ENCODE measurements around the gene GPC1. TPM values are rescaled to one million over a fixed set of nuclear protein-coding genes. Genes with fewer than 3 reads are reported as not detected.

Gene GPC1
- total and polyA plus RNA-seq, 10 of the 15 experiments (the other 5 are each of a cell fraction or from before 2014, with no cell fraction given): 0.06 to 0.77 (median 0.23) TPM; not detected in 3

DNA sequence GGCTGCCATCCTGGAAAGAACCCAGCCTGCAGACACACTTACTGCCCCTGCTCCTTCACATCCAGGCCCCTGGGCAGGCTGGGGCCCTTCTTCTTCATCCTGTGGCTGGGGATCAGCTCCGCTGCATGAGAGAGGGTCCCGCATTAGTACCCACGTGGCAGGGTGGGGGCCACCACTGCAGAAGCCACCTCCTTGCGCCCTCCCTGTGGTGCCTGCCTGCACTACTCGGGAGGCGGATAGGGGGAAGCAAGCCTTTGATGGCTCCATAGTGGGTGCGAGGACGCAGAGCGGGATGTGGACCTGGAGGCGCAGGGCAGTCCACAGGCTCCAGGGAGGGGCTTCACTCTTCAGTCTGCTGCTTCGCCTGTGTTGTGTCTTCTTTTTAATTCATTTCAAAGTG, 46.7 kb downstream of the GPC1 start (continued):
- TF ChIP-seq, protein P1, sequence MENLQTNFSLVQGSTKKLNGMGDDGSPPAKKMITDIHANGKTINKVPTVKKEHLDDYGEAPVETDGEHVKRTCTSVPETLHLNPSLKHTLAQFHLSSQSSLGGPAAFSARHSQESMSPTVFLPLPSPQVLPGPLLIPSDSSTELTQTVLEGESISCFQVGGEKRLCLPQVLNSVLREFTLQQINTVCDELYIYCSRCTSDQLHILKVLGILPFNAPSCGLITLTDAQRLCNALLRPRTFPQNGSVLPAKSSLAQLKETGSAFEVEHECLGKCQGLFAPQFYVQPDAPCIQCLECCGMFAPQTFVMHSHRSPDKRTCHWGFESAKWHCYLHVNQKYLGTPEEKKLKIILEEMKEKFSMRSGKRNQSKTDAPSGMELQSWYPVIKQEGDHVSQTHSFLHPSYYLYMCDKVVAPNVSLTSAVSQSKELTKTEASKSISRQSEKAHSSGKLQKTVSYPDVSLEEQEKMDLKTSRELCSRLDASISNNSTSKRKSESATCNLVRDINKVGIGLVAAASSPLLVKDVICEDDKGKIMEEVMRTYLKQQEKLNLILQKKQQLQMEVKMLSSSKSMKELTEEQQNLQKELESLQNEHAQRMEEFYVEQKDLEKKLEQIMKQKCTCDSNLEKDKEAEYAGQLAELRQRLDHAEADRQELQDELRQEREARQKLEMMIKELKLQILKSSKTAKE (IDR thresholded peaks at IDR 0.05; ENCODE audit: low read depth, poor library complexity, severe bottlenecking): no peak
- no peak for TF ChIP-seq CEBPB (IDR thresholded peaks at IDR 0.05; ENCODE audit: borderline replicate concordance in 1 of 2, low read depth in 2 of 2, low read length in 2 of 2)

DNA sequence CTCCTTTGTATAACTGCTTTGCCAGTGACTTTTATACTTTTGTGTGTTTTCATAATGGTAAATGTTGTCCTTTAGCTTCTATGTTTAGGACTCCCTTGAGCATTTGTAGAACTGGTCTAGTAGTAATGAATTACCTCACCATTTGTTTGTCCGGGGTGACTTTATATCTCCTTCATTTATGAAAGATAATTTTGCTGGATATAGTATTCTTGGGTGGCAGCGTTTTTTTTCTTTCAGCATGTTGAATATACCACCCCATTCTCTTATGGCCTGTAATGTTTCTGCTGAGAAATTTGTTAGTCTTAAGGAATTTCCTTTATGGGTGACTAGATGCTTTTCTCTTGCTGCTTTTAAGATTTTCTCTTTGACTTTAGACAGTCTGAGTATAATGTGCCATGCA, 56.0 kb downstream of the GPC1 start:
- BruUV-seq (replicated peaks): no TSS peak
- Histone ChIP-seq H3K27me3 (replicated peaks in 1 of 2; ENCODE audit: control insufficient read depth in 2 of 2, insufficient read depth in 2 of 2, low read length in 1 of 2) (no peaks in the 10 kb centered on the region), H3K4me2 (ENCODE audit: control insufficient read depth, insufficient read depth) (no peak overlapping the region), H3K9ac (ENCODE audit: control insufficient read depth, insufficient read depth, low read length) (no peak overlapping the region), H3K4me1 (ENCODE audit: control insufficient read depth, insufficient read depth, low read length) (no peaks in the 10 kb centered on the region), H3K27ac (ENCODE audit: control insufficient read depth, insufficient read depth) (no peak overlapping the region), H2AFZ (ENCODE audit: control insufficient read depth, low read depth, low read length) (no peak overlapping the region), H3K79me2 (ENCODE audit: control insufficient read depth, insufficient read depth, low read length) (no peaks in the 10 kb centered on the region), H4K20me1 (ENCODE audit: control insufficient read depth, insufficient read depth) (no peaks in the 10 kb centered on the region), H3K4me3 (no peak overlapping the region), H3K36me3 (ENCODE audit: control insufficient read depth in 2 of 2, insufficient read depth in 2 of 2, low read length in 1 of 2) (no peaks in the 10 kb centered on the region), H3K9me3 (replicated peaks; ENCODE audit: control insufficient read depth, insufficient read depth, low read length) (no peaks in the 10 kb centered on the region; the same call in 1 of the 3 replicates)
- ChIA-PET CTCF (interaction anchor here (0.7 kb wide), 1 partner anchor 186 kb away, joined by 3 read pairs; no protein-coding TSS in a partner anchor), RAD21 (ENCODE audit: unreplicated experiment) (no interaction called here), POLR2A (no interaction called here), SMC1A (ENCODE audit: uncharacterized antibody, unreplicated experiment) (interaction anchor here (0.8 kb wide), 1 partner anchor 315 kb away, joined by 6 read pairs; no protein-coding TSS in a partner anchor)
- 72% methylated on average over 2 of the region's 2 CpGs for WGBS (ENCODE audit: insufficient coverage, insufficient replicate concordance, low lambda C conversion rate, missing lambda C conversion rate)
- no peak for DNase-seq (ENCODE audit: low read depth, low spot score)
- in situ Hi-C loops (cut with MboI): no loop called here
- TF ChIP-seq PAX8 (IDR thresholded peaks at IDR 0.05) (no peak), SREBF1 (IDR thresholded peaks at IDR 0.05; ENCODE audit: low read length) (no peak), BHLHE40 (IDR thresholded peaks at IDR 0.05; ENCODE audit: borderline replicate concordance in 1 of 2, low read depth in 2 of 2, low read length in 1 of 2) (no peak), ZZZ3 (IDR thresholded peaks at IDR 0.05; ENCODE audit: control insufficient read depth, insufficient read length, low read depth) (no peak), SMAD5 (IDR thresholded peaks at IDR 0.05; ENCODE audit: low read depth) (no peak), SIX5 (IDR thresholded peaks at IDR 0.05; ENCODE audit: low read depth, low read length, severe bottlenecking) (no peak), DPF2 (IDR thresholded peaks at IDR 0.05) (no peak), EZH2 (IDR thresholded peaks at IDR 0.05; ENCODE audit: borderline replicate concordance, control insufficient read depth, low read depth, low read length) (no peak), FOXM1 (IDR thresholded peaks at IDR 0.05; ENCODE audit: low read depth, low read length) (no peak), NRF1 (conservative IDR thresholded peaks at IDR 0.05; ENCODE audit: low read depth, low read length) (no peak), MXI1 (IDR thresholded peaks at IDR 0.05; ENCODE audit: low read depth, low read length) (no peak), JUND (IDR thresholded peaks at IDR 0.05; ENCODE audit: low read depth, low read length) (no peak), MTA2 (IDR thresholded peaks at IDR 0.05; ENCODE audit: low read depth) (no peak), ASH2L (IDR thresholded peaks at IDR 0.05; ENCODE audit: borderline replicate concordance, low read depth) (no peak)
- TF ChIP-seq, protein P2, sequence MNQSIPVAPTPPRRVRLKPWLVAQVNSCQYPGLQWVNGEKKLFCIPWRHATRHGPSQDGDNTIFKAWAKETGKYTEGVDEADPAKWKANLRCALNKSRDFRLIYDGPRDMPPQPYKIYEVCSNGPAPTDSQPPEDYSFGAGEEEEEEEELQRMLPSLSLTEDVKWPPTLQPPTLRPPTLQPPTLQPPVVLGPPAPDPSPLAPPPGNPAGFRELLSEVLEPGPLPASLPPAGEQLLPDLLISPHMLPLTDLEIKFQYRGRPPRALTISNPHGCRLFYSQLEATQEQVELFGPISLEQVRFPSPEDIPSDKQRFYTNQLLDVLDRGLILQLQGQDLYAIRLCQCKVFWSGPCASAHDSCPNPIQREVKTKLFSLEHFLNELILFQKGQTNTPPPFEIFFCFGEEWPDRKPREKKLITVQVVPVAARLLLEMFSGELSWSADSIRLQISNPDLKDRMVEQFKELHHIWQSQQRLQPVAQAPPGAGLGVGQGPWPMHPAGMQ (IDR thresholded peaks at IDR 0.05; ENCODE audit: borderline replicate concordance): no peak
- TF ChIP-seq, protein P3, sequence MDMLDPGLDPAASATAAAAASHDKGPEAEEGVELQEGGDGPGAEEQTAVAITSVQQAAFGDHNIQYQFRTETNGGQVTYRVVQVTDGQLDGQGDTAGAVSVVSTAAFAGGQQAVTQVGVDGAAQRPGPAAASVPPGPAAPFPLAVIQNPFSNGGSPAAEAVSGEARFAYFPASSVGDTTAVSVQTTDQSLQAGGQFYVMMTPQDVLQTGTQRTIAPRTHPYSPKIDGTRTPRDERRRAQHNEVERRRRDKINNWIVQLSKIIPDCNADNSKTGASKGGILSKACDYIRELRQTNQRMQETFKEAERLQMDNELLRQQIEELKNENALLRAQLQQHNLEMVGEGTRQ (IDR thresholded peaks at IDR 0.05; ENCODE audit: borderline replicate concordance, low read depth, low read length): no peak
- no peak for ATAC-seq
- no peak for FAIRE-seq
- intact Hi-C loops (cut with micrococcal nuclease; ENCODE audit: unreplicated experiment): no loop called here
